HG03354 (cell line): Measurements from ENCODE around the gene SPATS2.
"Not testable (repeated sequence)": the region's sequence is repeated elsewhere in the genome, so short reads cannot be mapped to it uniquely, and the experiment has no call there.

Experiments
- ATAC-seq: cut with Tn5 transposase; IDR thresholded peaks from one replicate; pipeline ENCODE4 v1.9.1; 2021; ENCODE audit warnings: mild to moderate bottlenecking; ENCODE audit not compliant: unreplicated experiment, poor library complexity, severe bottlenecking

The SPATS2 gene

DNA sequence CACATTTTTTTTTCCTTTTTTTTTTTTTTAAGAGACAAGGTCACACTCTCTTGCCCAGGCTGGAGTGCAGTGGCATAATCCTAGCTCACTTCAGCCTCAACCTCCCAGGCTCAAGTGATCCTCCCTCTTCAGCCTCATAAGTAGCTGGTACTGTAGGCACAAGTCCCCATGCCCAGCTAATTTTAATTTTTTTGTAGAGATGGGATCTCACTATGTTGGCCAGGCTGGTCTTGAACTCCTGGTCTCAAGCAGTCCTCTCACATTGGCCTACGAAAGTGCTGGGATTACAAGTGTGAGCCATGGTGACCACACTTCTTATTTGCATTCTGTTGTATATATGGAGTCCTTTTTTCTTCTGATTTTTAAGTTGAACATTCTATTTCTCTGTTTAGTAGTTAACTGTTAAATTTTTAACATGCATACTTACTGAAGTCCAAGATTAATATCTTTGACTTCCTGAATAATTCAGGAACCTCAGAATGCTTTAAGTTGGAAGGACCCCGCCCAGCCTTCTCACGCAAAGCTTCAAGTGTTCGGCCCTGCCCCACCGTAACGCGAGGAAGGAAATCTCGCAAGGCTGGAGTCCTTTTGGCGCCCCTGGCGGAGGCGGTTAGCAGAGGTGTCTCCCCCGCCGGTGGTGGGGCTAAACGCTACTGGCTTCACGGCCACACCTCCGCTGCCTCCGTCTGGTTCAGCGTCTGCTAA lies 21.6 kb downstream of the SPATS2 start:
- peak; percentile 70 for ATAC-seq

DNA sequence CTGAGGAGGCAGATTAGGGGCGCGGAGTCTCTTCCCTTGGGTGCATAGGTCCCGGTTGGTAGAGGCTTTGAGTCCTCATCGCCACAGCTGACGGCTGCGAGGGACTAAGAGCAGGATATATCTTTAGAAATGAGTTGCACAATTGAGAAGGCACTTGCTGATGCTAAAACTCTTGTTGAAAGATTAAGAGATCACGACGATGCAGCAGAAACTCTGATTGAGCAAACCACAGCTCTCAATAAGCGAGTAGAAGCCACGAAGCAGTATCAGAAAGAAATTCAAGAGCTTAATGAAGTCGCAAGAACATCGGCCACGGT lies 22.1 kb downstream of the SPATS2 start:
- ATAC-seq: no peak

DNA sequence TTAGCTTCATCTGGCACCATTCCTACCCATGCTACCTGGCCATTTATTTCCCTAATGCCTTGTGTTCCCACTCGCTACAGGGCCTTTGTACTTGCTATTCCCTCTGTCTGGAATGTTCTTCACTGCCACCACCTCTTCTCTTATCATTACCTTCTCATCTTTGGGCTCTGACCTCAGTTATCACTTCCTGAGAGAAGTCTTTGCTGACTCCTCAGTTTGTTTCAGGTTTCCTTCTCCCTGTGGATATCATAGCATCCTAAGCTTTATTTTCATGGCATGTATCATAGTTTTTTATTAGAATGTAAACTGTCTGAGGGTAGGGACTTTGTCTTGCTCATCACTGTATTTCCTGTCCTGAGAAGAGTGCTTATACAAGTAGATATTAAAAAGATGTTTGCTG lies 29.7 kb downstream of the SPATS2 start:
- no peak for ATAC-seq

DNA sequence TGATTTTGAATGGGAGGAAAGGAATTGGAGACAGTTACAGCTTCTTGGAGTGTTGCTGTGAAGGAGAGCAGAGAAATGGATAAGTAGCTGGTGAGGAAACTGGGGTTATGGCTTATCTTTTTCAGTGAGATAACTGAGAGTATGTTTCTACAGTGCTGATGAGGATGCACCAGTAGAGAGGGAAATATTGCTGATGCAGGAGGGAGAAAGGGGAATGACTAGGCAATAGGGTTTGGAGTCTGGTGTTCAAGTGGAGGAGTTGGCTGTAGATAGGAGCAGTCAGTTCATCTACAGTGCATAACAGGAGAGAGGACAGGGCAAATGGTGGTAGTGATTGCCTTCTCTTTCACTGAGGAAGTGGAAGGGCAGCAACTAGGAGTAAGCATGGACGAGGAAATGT lies 33.0 kb downstream of the SPATS2 start:
- ATAC-seq: no peak

DNA sequence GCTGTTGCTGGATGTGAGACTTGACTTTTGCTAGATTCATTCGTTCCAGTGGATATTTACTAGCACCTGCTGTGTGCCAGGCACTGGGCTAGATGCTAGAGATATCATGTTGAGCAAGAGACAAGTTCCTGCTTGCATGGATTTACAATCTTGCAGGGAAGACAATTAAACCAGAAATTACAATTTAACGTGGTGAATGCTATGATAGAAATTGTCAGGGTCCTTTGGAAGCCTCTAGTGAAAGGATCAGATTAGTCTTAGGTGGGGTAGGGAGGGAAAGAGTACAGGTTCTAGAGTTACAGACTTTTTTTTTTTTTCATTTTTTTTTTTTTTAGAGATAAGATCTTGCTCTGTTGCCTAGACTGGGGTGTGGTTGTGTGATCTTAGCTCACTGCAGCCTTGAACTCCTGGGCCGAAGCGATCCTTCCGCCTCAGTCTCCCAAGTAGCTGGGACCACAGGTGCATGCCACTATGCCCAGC lies 36.7 kb downstream of the SPATS2 start:
- no peak for ATAC-seq

DNA sequence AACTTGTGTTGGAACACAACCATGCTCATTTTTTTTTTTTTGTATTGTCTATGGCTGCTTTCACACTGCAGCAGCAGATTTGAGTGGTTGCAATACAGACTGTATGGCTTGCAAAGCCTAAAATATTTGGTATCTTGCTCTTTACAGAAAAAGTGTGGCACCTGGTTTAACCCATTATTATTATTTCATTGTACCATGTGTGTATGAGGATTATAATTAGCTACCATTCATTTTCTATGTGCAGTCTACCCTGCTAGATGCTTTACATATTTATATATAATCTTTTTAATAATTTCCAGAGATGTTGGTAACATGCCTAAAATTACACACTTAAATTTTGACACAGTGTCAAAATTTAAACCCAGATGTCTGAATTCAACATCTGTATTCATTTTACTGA lies 37.7 kb downstream of the SPATS2 start:
- ATAC-seq: no peak

DNA sequence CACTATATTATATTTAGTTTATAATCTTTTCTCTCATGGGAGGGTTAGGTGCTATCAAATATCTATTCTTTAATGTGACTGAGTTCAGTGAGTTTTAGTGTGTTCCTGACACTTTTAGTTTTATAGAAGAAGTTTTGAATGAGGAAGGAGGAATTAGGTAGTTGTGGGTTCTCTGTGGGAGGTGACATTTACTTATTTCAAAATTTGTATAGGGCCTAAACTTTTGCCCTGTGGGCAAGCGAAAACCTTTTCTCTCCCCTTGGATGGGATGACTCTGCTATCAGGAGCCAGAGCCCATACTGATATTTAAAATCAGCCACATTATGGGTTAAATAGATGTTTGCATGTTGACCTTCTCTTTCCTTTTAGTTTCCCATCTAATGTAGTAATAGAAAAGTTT lies 43.6 kb downstream of the SPATS2 start:
- ATAC-seq: no peak

DNA sequence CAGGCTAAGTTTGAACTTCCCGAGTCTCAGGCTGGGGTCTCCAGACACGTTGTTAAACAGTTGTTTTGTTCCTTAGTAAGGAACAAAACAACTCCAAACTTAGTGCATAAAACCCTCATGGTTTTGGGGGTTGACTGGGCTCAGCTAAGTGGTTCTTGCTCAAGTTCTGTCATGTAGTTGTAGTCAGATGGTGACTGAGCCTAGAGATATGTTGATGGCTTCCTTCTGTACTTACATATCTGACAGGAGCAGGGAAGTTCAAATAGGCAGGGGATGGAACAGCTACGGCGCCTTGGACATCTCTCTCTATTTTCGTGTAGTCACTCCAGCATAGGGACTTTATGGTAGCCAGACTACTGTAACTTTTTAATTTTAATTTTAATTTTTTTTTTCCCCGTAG lies 45.7 kb downstream of the SPATS2 start:
- no peak for ATAC-seq

DNA sequence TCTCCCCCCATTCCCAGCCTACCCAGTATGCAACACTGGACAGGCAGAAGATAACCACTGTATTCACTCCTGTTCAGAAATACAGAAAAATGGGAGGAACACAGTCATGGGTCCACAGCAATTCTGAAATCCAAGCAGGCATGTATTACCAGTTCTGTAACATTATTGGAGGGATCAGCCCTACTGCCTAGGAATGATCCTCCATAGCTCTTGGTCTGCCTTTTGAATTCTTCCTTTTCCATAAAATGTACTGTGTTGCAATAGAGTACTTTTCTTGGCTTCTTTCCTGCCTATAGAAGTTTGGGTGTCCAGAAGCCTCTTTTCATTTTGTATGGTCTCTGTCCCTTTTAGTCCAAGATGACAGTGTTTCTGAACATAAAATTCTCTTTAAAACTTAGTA lies 46.5 kb downstream of the SPATS2 start:
- no peak for ATAC-seq

DNA sequence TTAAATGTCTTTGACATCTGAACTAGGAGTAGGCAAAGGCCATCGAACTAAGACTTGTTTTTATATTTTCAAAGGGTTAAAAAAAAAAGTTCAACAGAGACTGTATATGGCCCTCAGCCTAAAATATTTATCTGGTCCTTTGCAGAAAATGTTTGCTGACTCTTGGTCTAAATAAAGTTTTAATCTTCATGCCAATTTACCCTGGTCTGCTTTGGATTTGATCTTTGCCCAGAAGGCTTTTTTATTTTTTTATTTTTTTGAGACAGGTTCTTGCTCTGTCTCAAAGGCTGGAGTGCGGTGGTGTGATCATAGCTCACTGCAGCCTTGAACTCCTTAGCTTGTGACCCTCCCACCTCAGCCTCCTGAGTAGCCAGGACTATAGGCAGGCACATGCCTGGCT lies 47.1 kb downstream of the SPATS2 start:
- ATAC-seq: no peak

DNA sequence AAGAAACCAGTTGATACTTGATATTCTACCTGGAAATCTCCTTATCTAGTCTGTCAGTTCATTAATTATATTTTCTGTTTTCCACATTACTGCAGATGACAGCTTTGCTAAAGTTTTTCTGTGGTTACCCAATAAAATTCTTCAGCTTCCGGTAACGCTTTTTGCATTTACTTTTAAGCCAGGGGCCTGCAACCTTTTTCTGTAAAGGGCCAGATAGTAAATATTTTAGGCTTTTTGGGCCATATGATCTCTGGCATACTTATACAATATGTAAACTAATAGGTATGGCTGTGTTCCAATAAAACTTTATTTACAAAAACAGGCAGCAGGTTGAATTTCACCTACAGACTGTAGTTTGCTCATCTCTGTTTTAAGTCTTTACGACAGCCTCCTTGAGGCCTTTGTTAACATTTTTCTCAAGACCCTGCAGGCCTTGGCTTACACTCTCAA lies 48.3 kb downstream of the SPATS2 start:
- no peak for ATAC-seq

DNA sequence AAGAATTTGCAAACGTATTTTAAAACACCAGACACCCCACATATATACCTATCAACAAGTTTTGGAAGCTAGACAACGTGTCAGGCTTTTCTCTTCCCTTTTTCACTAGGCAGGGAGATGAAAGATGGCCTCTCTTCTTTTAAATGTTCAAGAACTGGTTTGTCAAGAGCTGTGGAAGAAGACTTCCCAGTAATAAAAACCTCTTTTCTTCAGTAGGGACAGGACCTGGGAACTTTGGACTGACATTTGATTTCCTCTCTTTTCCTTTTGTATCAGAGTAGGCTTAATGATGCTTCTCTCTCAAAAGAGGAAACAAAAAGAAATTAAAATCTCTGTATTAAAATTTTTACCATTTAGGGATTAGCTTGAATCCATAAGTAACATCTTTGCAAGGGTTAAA lies 49.6 kb downstream of the SPATS2 start:
- ATAC-seq: no peak

DNA sequence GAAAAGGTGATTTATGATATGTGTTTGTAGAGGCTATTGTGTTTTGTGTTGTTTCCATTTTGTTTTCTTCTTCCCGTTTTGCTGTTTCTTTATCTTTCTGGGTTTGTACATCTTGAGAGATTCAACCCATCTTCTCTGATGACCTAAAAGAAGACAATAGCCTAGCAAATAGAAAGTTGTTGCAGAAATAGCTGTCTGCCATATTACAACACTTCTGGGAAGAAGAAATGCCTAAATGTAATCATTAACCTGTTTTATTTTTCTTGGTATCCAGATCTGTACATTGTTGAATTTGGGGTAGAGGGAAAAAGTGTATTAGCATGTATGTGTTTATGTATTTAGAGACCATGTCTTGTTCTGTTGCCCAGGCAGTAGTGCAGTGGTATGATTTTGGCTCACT lies 50.3 kb downstream of the SPATS2 start:
- ATAC-seq: no peak

DNA sequence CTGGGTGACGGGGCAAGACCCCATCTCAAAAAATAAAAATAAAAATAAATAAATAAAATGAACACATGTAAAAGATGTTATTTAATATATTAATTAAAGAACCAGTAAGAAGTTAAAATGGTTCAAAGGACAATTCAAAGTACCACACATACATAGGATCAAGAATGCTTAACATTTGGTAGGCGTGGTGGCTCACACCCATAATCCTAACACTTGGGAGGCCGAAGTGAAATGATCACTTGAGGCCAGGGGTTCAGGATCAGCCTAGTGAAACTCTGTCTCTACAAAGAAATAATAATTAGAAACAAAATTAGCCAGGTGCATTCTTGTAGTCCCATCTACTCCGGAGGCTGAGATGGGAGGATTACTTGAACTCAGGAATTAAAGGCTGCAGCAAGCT lies 53.3 kb downstream of the SPATS2 start:
- ATAC-seq: no peak

DNA sequence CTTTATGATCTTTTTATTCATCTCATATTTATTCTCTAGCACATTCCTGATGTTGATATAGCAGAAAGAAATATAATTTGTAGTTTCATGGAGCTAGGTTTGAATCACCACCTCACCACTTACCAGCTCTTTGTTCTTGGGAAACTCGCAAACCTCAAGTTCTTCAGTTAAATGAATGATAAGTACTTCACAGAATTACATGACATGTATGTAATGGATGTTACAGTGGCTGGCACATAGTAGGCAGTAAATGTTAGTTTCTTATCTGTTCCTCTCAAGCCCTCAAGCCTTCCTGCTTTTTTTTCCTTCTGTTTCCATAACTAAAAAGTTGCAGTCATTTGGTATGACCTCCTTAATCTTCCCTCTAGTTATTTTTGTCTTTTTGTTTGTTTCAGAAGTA lies 54.9 kb downstream of the SPATS2 start:
- ATAC-seq: no peak

DNA sequence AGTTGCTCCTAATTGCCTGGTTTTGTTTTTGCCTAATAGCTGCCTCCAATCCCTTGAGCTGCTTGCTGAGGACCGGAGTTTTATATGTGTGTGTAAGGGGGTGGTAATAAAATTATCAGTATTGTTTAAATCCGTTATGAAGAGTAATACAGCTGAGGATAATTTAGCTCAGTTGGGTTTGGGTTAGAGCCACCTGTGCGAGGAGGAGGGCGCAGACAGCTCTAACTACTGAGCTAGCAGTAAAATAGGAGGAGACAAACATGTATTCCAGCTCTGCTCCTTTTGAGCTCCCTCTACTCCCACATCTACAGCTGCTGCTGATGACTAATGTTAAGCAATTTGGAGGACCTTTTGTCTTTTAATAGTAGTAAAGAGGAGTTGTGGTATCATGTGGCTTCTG lies 61.5 kb downstream of the SPATS2 start:
- peak; percentile 42 for ATAC-seq

DNA sequence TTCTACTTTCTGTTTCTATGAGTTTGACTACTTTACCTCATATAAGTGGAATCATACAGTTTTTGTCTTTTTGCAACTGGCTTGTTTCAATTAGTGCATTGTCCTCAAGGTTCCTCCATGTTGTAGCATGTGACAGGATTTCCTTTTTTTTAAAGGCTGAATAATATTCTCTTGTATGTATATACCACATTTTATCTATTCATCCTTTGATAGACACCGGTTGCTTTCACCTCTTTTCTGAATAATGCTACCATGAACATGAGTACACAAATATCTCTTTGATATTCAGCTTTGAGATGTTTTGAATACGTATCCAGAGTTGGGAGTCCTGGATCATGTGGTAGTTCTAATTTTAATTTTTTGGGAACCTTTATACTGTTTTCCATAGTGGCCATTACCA lies 65.4 kb downstream of the SPATS2 start:
- ATAC-seq: no peak

DNA sequence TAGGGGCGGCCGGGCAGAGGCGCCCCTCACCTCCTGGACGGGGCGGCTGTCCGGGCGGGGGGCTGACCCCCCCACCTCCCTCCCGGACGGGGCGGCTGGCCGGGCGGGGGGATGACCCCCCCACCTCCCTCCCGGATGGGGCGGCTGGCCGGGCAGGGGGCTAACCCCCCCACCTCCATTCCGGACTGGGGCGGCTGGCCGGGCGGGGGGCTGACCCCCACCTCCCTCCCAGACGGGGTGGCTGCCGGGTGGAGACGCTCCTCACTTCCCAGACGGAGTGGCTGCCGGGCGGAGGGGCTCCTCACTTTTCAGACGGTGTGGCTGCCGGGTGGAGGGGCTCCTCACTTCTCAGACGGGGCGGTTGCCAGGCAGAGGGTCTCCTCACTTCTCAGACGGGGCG lies 69.5 kb downstream of the SPATS2 start:
- not testable (repeated sequence) for ATAC-seq

DNA sequence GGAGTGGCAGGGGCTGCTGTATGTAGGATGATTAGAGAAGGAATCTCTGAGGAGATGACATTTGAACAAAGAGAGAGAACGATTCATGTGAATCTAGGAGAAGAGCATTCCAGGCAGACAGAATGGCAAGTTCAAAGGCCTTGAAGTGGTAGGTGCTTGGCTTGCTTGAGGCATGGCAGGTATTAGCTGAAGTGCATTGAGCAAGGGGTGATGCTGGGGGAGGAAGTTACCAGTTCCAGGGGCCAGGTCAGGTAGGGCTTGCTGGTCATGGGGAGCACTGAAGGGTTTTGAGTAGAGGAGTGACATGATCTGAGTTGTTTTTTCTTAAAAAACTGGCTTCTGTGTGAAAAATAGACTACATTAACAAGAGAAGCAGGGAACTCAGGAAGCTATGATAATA lies 71.8 kb downstream of the SPATS2 start:
- no peak for ATAC-seq

DNA sequence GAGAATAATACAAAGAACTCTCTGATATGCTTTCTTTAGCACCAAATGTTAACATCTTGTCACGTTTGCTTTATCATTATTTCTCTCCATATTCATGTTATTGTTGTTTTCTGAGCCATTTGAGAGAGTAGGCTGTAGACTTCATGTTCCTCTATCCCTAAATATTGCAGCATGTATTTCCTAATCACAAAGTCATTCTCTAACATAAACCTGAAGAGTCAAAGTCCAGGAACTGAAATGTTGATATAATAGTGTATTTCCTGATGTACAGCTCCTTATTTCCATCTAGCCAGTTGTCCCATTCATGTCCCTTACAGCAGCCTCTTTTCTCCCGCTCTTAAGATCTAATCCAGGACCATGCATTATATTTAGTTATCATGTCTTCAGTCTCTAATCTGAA lies 72.8 kb downstream of the SPATS2 start:
- no peak for ATAC-seq

DNA sequence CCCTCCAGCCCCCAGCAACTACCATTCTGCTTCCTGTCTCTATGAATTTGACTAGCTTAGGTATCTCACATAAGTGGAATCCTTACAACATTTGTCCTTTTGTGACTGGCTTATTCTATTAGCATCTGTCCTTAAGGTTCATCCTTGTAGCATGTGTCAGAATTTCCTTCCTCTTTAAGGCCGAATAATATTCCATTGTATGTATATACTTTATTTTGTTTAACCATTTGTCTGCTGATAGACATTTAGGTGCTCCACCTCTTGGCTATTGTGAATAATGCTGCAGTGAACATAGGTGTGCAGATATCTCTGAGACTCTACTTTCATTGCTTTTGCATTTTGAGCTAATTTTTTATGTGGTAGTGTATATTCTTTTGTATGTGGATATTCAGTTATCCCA lies 75.7 kb downstream of the SPATS2 start:
- ATAC-seq: no peak

DNA sequence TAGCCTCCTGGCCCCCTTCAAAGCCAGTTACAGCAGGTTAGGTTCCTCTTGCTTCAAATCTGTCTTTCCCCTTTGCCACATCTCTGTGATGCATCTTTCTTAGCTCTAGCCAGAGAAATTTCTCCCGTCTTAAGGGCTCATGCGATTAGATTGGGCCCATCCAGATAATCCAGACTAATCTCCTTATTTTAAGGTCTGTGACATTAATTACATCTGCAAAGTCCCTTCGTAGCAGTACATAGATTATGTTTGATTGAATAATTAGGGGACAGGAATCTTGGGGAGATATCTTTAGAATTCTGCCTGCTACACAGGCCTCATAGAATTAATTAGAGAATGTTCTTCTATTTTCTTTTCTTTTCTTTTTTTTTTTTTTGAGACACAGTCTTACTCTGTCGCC lies 79.3 kb downstream of the SPATS2 start:
- ATAC-seq: no peak
